GM21515 (cell line): ENCODE data around the gene TPH1.

ENCODE experiments used
- ATAC-seq: cut with Tn5 transposase; IDR thresholded peaks from one replicate; pipeline ENCODE4 v1.9.1; 2021; ENCODE audit not compliant: unreplicated experiment

Gene TPH1

DNA sequence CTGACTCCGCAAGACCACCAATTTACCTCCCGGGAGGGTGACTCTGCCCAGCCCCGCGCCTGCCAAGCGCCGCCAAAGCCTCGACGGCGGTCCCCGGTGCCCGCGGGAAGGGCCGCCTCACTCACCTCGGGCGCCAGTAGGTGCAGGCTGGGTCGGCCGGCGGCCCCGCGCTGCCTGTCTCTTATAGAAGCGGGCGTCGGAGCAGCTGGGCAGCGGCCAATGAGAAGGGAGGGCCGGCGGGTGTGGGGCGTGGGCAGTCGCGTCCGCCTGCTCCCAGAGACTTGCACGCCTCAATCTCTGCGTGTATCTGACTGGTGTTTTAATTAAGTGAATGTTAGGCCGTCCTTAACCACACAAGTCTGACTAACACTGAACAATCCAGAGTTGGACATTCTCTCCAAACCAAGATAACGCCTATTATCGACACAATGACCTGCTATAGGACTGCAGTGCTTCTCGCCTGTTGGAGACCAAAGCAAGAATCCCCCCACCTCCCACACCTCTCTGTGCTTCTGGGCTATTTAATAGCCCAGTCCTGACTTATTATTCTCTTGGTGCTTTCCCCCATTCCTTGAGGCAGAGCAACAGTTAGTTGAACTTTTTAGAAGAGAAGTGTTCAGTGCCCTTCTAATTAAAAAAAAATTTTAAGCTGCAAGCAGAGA, at the start of gene TPH1:
TPH1 (minus strand) TSS at position 154 of the 662 bp plus-strand sequence. CDS start 5,507 bp downstream, outside the sequence.
- no peak for ATAC-seq

DNA sequence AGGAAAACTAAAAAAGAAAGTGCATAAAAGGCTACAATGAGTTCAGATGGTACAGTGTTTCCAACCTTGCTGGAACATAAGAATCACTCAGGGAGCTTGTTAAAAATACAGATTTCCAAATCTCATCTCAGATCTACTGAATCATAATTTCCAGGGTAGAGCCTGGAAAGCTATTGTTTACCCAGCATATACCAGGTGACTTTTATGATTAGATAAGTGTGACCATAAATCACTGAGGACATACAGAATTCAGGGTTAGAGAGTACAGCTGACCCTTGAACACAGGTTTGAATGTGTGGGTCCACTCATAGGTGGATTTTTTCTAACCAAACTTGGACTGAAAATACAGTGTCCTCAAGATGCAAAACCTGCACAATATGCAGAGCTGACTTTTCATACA, 47.9 kb upstream of the TPH1 start:
- ATAC-seq, result no peak

DNA sequence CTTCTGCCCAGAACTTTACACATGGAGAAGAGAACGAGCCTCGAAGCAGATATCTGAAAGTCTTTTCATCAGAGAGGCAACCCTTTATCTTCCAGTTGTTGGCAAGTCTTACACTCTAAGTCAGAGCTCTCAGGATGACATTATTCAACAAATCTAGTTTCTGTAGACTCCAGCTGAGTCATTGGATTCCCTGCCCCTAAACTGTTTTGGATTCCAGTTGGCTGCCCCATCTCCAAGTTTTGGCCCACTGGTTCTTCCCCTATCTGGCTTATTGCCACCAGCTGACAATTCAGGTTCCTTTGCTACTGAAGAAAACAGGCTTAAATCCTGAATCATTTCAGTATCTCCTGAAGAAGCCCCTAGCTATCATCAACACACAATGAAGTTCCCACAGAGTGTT, 45.7 kb upstream of the TPH1 start:
- no peak for ATAC-seq

- no peak for ATAC-seq
Measured at GRCh38 chr11:18088966-18089365, 42.9 kb upstream of the TPH1 start.

GRCh38 chr11:18088366-18088765, 42.3 kb upstream of the TPH1 start:
- ATAC-seq, result no peak

- ATAC-seq, result no peak
Measured at GRCh38 chr11:18081551-18081950, 35.5 kb upstream of the TPH1 start.

GRCh38 chr11:18080451-18080850, 34.4 kb upstream of the TPH1 start:
- no peak for ATAC-seq

GRCh38 chr11:18078909-18079308, 32.8 kb upstream of the TPH1 start:
- ATAC-seq, result no peak

DNA sequence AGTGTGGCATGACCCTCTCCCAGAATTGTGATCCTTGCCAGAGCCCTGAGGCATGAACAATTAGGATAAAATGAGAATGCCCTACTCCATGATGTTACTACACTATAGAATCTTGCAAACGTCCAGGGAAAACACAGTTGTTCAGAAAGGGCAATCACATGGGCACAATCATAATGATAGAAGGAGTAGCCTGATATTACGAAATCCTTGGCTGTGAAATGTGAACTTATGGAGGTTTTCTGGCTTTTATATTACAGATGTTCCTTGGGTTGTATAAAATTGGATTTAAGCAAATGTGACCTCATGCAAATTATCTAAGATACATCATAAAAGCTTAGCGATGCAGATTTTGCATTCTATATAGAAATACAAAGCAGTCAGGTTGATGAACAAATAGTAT, 29.4 kb upstream of the TPH1 start:
- ATAC-seq, result no peak

GRCh38 chr11:18071098-18071705, 25.1 kb upstream of the TPH1 start:
- no peak for ATAC-seq

DNA sequence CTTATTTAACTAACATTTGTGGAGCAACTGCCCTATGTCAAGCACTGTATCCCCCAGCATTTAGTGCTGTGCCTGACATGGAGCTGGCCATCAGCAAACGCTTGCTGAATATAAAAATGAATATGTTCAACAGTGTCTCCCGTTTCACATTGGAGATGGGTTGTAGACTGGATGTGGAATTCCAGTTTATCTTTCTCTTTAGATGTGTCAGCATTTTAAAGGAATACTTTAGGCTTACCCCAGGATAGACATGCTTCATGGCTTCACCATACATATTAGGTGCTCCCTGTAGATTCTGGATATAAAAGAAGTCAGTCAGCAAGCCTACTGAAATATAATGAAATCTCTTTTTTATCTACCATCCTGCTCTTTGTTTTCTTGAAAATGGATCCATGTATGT, 21.3 kb upstream of the TPH1 start:
- ATAC-seq, result no peak

GRCh38 chr11:18066626-18067025, 20.6 kb upstream of the TPH1 start:
- no peak for ATAC-seq

DNA sequence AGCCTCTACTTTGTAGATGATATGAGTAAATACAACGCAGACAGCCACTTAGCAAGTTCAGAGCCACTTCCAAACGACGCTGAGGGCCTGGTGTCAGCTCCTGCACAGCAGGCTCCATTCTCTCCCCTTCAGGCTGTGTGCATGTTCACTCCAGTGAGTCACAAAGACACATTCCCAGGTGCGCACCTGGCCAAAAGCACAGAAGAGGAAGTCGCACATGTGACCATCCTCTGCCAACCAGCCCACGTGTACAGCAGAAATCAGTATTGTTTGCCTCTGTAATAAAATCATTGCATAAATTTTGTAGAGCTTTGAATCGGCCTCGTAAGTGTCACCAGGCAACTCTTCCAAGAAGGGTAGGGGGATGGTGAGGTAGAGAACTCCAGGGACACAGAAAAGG, 19.5 kb upstream of the TPH1 start:
- ATAC-seq, result no peak

- ATAC-seq, result no peak
Measured at GRCh38 chr11:18064450-18065054, 18.5 kb upstream of the TPH1 start.

- no peak for ATAC-seq
Measured at GRCh38 chr11:18063862-18064434, 17.9 kb upstream of the TPH1 start.

DNA sequence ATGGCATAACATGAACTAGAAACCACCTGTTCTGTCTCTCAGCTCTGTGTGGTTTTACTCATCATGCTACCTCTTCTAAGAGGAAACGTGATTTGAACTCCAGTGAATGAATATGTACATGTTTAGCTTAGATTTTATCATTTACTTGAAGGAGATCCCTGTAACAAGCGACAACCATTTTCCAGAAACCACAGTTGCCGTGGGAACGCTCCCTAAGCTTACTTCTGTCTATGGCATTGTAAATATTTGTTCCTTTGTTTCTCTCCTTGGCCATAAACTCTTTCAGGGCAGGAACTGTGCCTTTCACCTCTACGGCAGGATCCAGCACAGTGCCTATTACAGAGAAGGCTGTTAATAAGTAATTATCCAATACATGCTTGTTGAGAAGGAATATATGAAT, 17.1 kb upstream of the TPH1 start:
- no peak for ATAC-seq

- no peak for ATAC-seq
Measured at GRCh38 chr11:18061351-18061750, 15.3 kb upstream of the TPH1 start.

DNA sequence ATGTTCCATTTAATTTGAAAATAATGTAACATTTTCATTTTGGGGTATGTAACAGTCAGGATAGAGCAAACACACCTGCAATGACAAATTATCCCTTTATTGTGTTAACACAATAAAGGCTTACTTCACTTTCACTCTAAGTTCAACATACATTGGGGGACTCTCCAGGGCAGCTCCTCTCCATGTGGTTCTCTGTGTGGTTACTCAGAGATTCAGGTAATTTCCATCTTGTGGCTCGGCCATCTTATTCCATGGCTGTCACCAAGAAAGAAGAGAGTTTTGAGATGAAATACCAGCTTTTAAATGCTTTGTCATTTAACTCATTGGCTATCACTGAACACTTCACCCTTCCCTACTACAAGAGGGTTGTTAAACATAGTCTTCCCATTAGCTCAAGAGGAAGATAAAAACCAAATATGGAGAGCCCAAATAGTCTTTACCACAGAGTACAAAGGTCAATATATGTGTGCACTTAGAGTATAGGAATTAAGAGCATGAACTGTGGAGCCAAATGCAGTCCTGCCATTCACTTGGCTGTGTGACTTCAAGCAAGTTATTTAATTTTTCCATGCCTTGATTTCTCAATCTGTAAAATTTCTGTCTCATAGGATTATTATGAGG, 10.6 kb upstream of the TPH1 start:
- ATAC-seq, result no peak

DNA sequence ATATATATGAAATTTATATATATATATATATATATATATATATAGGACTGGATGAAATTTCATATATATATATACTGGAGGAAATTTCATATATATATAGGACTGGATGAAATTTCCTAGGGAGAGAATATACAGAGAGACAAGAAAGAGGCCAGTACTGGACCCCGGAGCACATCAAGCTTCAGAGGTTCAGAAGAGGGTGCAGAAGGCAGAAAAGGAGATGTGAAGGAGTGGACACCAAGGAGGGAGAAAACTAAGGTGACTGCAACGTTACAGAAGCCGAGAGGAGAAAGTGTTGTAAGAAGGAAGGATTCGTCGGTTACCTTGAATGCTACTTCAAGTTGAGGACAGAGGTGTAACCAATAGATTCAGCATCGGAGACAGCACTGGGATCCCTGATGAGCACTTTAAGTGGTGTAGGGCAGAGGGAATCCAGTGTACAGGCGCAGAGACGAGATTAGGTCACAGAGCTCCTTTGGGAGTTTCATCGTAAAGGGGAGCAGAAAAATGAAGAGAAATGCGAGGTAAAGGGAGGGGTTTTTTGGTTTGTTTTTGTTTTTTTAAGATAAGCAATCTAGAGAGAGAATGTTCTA, 8.5 kb upstream of the TPH1 start:
- no peak for ATAC-seq

- no peak for ATAC-seq
Measured at GRCh38 chr11:18050848-18051247, 4.8 kb upstream of the TPH1 start.

GRCh38 chr11:18036456-18036855, 9.6 kb downstream of the TPH1 start:
- no peak for ATAC-seq
